IMR-90 (cell line): ENCODE measurements around the gene TRIM10. TPM values are rescaled to one million over a fixed set of nuclear protein-coding genes. Genes with fewer than 3 reads are reported as not detected.
A peak's percentile ranks its signal among the peaks of the same experiment; 100 is the strongest.

Experiments used
- ATAC-seq: fragments of 200-7000 bp; cut with Tn5 transposase; 2 replicates; pipeline ENCODE4 v1.9.1; 2020; ENCODE audit warnings: low read depth, mild to moderate bottlenecking, moderate library complexity
- BruUV-seq: library from RNA; stranded (reverse); fragments of 400-500 nt; replicated peaks from 2 replicates; lab custom pipeline; 2021; lab: Mats Ljungman, UMichigan
- CTCF ChIA-PET: fragments of 300-600 bp; formaldehyde crosslinking; extraction: SDS; loops from one replicate; lab custom pipeline; 2021; ENCODE audit warnings: antibody characterized with exemption; lab: Yijun Ruan, JAX
- POLR2A ChIA-PET: fragments of 300-600 bp; sonication (Branson Sonifier 250); formaldehyde crosslinking; loops from one replicate; lab custom pipeline; 2022; ENCODE audit warnings: antibody characterized with exemption; ENCODE audit not compliant: unreplicated experiment; lab: Charles Lee
- DNase-seq: peaks from one replicate; pipeline ENCODE4 v3.0.0; 2013
- H2AFZ ChIP-seq: replicated peaks from 2 replicates; pipeline ENCODE3; 2013; ENCODE audit warnings: low read length, mild to moderate bottlenecking; ENCODE audit not compliant: poor library complexity
- H2AK5ac ChIP-seq: 2 replicates; pipeline ENCODE4 v1.6.1; 2013; ENCODE audit warnings: low read depth, low read length, inconsistent platforms
- H2AK9ac ChIP-seq: replicated peaks from 2 replicates; pipeline ENCODE3; 2013; ENCODE audit warnings: mild to moderate bottlenecking, low read depth, low read length, moderate library complexity; ENCODE audit not compliant: poor library complexity
- H2BK120ac ChIP-seq: 2 replicates; pipeline ENCODE4 v1.6.1; 2013; ENCODE audit warnings: low read depth, low read length, inconsistent platforms
- H2BK15ac ChIP-seq: 3 replicates; pipeline ENCODE4 v1.6.1; 2013; ENCODE audit warnings: low read depth, low read length, inconsistent platforms
- H2BK20ac ChIP-seq: 2 replicates; pipeline ENCODE4 v1.6.1; 2013; ENCODE audit warnings: low read depth, mild to moderate bottlenecking, inconsistent platforms, low read length, moderate library complexity
- H2BK5ac ChIP-seq: 2 replicates; pipeline ENCODE4 v1.6.1; 2013; ENCODE audit warnings: mild to moderate bottlenecking, low read depth, low read length, inconsistent platforms; ENCODE audit not compliant: poor library complexity, severe bottlenecking
- H3K14ac ChIP-seq: replicated peaks from 2 replicates; pipeline ENCODE4 v1.6.1; 2013; ENCODE audit warnings: low read depth, low read length, inconsistent platforms
- H3K18ac ChIP-seq: 2 replicates; pipeline ENCODE4 v1.6.1; 2013; ENCODE audit warnings: low read depth, low read length, control low read depth
- H3K23ac ChIP-seq: 2 replicates; pipeline ENCODE4 v1.6.1; 2013; ENCODE audit warnings: low read depth, low read length, inconsistent platforms
- H3K27ac ChIP-seq: 2 replicates; pipeline ENCODE4 v1.5.1; 2013; ENCODE audit warnings: mild to moderate bottlenecking, control low read depth, low read length; ENCODE audit not compliant: insufficient read depth
- H3K27me3 ChIP-seq: 2 replicates; pipeline ENCODE4 v1.6.1; 2013; ENCODE audit warnings: low read length; ENCODE audit not compliant: control insufficient read depth, insufficient read depth
- H3K36me3 ChIP-seq: 2 replicates; pipeline ENCODE4 v1.6.1; 2013; ENCODE audit warnings: low read length, mixed read lengths; ENCODE audit not compliant: control insufficient read depth, insufficient read depth
- H3K4ac ChIP-seq: 2 replicates; pipeline ENCODE4 v1.6.1; 2013; ENCODE audit warnings: low read depth, low read length, inconsistent platforms
- H3K4me1 ChIP-seq: 2 replicates; pipeline ENCODE4 v1.6.1; 2013; ENCODE audit warnings: low read length, mixed read lengths; ENCODE audit not compliant: control insufficient read depth, insufficient read depth
- H3K4me2 ChIP-seq: 2 replicates; pipeline ENCODE4 v1.6.1; 2013; ENCODE audit warnings: low read depth, mild to moderate bottlenecking, control low read depth, low read length, moderate library complexity
- H3K4me3 ChIP-seq: 2 replicates; pipeline ENCODE4 v1.5.1; 2013; ENCODE audit warnings: low read depth, mild to moderate bottlenecking, control low read depth, low read length, moderate library complexity; ENCODE audit not compliant: insufficient read depth
- H3K56ac ChIP-seq: 2 replicates; pipeline ENCODE4 v1.6.1; 2013; ENCODE audit warnings: low read length, inconsistent platforms; ENCODE audit not compliant: insufficient read depth; ENCODE audit errors: extremely low read depth
- H3K79me1 ChIP-seq, 2 experiments: 2 replicates each; pipeline ENCODE4 v1.6.1; 2013; ENCODE audit warnings: low read length in 2 of 2, inconsistent platforms in 1 of 2, low read depth in 1 of 2
- H3K9ac ChIP-seq: 2 replicates; pipeline ENCODE4 v1.6.1; 2013; ENCODE audit warnings: low read depth, low read length, control low read depth
- H3K9me1 ChIP-seq: 2 replicates; pipeline ENCODE4 v1.6.1; 2013; ENCODE audit warnings: low read length, inconsistent platforms; ENCODE audit not compliant: insufficient read depth
- H3K9me3 ChIP-seq: 2 replicates; pipeline ENCODE4 v1.6.1; 2013; ENCODE audit warnings: low read length; ENCODE audit not compliant: control insufficient read depth, insufficient read depth
- H4K20me1 ChIP-seq: 2 replicates; pipeline ENCODE4 v1.6.1; 2013; ENCODE audit warnings: low read length, inconsistent platforms; ENCODE audit not compliant: insufficient read depth
- H4K5ac ChIP-seq: 2 replicates; pipeline ENCODE4 v1.6.1; 2013; ENCODE audit warnings: mild to moderate bottlenecking, low read depth, low read length, control low read depth
- H4K8ac ChIP-seq, 2 experiments: 2 replicates each; pipeline ENCODE4 v1.6.1; 2013; ENCODE audit warnings: low read depth in 2 of 2, low read length in 2 of 2, control low read depth in 1 of 2, inconsistent platforms in 1 of 2
- H4K91ac ChIP-seq: 2 replicates; pipeline ENCODE4 v1.6.1; 2013; ENCODE audit warnings: low read depth, low read length, inconsistent platforms; ENCODE audit not compliant: insufficient read depth
- BHLHE40 ChIP-seq: fragments of 150-350 bp; IDR thresholded peaks from 2 replicates; pipeline ENCODE4 v1.6.1; 2016; ENCODE audit warnings: mild to moderate bottlenecking, low read depth, low read length
- CEBPB ChIP-seq: IDR thresholded peaks from 2 replicates; pipeline ENCODE4 v1.6.1; 2012; ENCODE audit warnings: low read depth, low read length, improper control_type of control experiment
- CHD1 ChIP-seq: IDR thresholded peaks from 2 replicates; pipeline ENCODE4 v1.6.1; 2012; ENCODE audit warnings: low read depth, low read length, improper control_type of control experiment
- CTCF ChIP-seq: conservative IDR thresholded peaks from 2 replicates; pipeline ENCODE4 v1.5.1; 2012; ENCODE audit warnings: mild to moderate bottlenecking, low read depth, low read length, improper control_type of control experiment
- FOS ChIP-seq: fragments of 150-350 bp; IDR thresholded peaks from 2 replicates; pipeline ENCODE4 v1.6.1; 2016; ENCODE audit warnings: low read depth, low read length
- MAFK ChIP-seq: IDR thresholded peaks from 2 replicates; pipeline ENCODE4 v1.6.1; 2012; ENCODE audit warnings: low read depth, low read length, improper control_type of control experiment
- MXI1 ChIP-seq: IDR thresholded peaks from 2 replicates; pipeline ENCODE4 v1.6.1; 2012; ENCODE audit warnings: low read depth, mild to moderate bottlenecking, low read length, moderate library complexity, borderline replicate concordance
- NFE2L2 ChIP-seq: fragments of 150-350 bp; IDR thresholded peaks from 2 replicates; pipeline ENCODE4 v1.6.1; 2016; ENCODE audit warnings: low read depth, mild to moderate bottlenecking, low read length
- POLR2A ChIP-seq: IDR thresholded peaks from 2 replicates; pipeline ENCODE4 v1.6.1; 2012; ENCODE audit warnings: mild to moderate bottlenecking, low read depth, low read length
- RCOR1 ChIP-seq: IDR thresholded peaks from 2 replicates; pipeline ENCODE4 v1.6.1; 2012; ENCODE audit warnings: mild to moderate bottlenecking, low read length, improper control_type of control experiment; ENCODE audit not compliant: insufficient replicate concordance
- RFX5 ChIP-seq: IDR thresholded peaks from 2 replicates; pipeline ENCODE4 v1.8.0; 2012; ENCODE audit warnings: low read depth, mild to moderate bottlenecking, low read length, moderate library complexity
- SMC3 ChIP-seq: fragments of 150-350 bp; IDR thresholded peaks from 2 replicates; pipeline ENCODE4 v1.6.1; 2016; ENCODE audit warnings: low read depth, mild to moderate bottlenecking, antibody characterized with exemption, low read length, moderate library complexity
- WGBS, 2 experiments: methylation state at CpG; one replicate each; pipeline versions ENCODE4 v1.1.5 to v1.1.7; 2013; ENCODE audit warnings: missing lambda C conversion rate in 2 of 2; ENCODE audit not compliant: insufficient read length in 1 of 2; ENCODE audit errors: extremely low coverage in 2 of 2; 5-methylcytosine and 5-hydroxymethylcytosine counted together
- dilution Hi-C: fragments of 300-500 bp; cut with HindIII; formaldehyde crosslinking; loops from one replicate; pipeline ENCODE4 v1.14.3; 2018; ENCODE audit warnings: low sequenced_read_pairs; ENCODE audit not compliant: unreplicated experiment
- in situ Hi-C: fragments of 300-500 bp; cut with MboI; formaldehyde crosslinking; loops from 3 replicates; pipeline ENCODE4 v1.14.3; 2019; ENCODE audit warnings: low sequenced_read_pairs, inconsistent platforms, mixed read lengths
- intact Hi-C: fragments of 100-400 bp; cut with micrococcal nuclease; formaldehyde crosslinking; loops from 2 replicates; pipeline ENCODE4 v1.10.0; 2022
- polyA plus RNA-seq, 3 experiments: library from polyadenylated mRNA; depleted of rRNA; stranded (reverse); fragments of >200 nt; gene quantifications; 2 replicates each; pipeline ENCODE4 v1.2.3, GENCODE V29; 2012; ENCODE audit warnings: low replicate concordance in 1 of 3
- total RNA-seq: library from RNA; depleted of rRNA; stranded (reverse); fragments of >200 nt; gene quantifications from 2 replicates; pipeline ENCODE4 v1.2.3, GENCODE V29; 2012
- TF ChIP-seq, protein P1 (sequence below): fragments of 150-350 bp; IDR thresholded peaks from 2 replicates; pipeline ENCODE4 v1.6.1; 2016; ENCODE audit warnings: low read depth, mild to moderate bottlenecking, low read length, moderate library complexity, borderline replicate concordance

The TRIM10 gene
- total and polyA plus RNA-seq, 2 of the 4 experiments (the other 2 are of a cell fraction): not detected

DNA sequence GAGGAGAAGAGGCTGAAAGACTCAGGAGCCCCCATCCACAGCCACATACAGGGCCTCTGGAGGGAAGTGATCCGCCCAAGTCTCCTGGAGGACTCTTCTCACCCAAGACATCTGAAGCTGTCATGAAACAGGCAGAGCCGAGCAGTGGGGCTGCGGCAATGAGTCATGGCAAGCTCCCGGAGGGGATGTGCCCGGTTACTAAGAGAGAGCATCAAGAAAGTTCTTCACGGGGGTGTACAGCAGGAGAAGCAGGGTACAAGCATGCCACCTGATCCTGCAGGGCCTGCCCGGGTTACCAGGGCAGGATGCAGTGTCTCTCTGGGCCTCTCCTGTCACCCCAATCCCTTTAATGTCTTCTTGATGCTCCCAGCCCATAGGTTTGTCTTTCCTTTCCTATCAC, 31.1 kb upstream of the TRIM10 start:
- no peaks in the 10 kb centered on the region for H4K20me1 ChIP-seq
- no peak overlapping the region for H3K4me2 ChIP-seq
- no TSS peak for BruUV-seq
- H3K9ac ChIP-seq: no peak overlapping the region
- no peak overlapping the region for H3K56ac ChIP-seq
- no peak overlapping the region for H2AFZ ChIP-seq
- ATAC-seq (peak; percentile 15; the same call in 1 of the 2 replicates), DNase-seq (no peak)
- in situ Hi-C loops: no loop called here
- H3K4ac ChIP-seq: no peak overlapping the region
- H2AK5ac ChIP-seq: no peak overlapping the region
- H2BK20ac ChIP-seq: no peak overlapping the region
- peaks cover 2% of the 10 kb centered on the region; the same call in 1 of the 2 replicates for H3K4me1 ChIP-seq
- CTCF ChIA-PET: no interaction called here
- no peak overlapping the region for H3K4me3 ChIP-seq
- H3K9me1 ChIP-seq: peaks cover 6% of the 10 kb centered on the region; the same call in 1 of the 2 replicates
- dilution Hi-C loops: no loop called here
- H3K23ac ChIP-seq: no peak overlapping the region
- H3K9me3 ChIP-seq: no peaks in the 10 kb centered on the region
- no peak overlapping the region for H3K27ac ChIP-seq
- H4K91ac ChIP-seq: no peak overlapping the region
- WGBS, 2 experiments: 83% methylated on average over 6 of the region's 7 CpGs; no CpG with 5 or more reads in 1 of the 2 experiments
- intact Hi-C loops: no loop called here
- H3K14ac ChIP-seq: no peak overlapping the region
- no peak overlapping the region for H2BK15ac ChIP-seq
- H4K5ac ChIP-seq: no peak overlapping the region
- no peak overlapping the region for H2AK9ac ChIP-seq
- H3K79me1 ChIP-seq: no peaks in the 10 kb centered on the region; a peak in 2 of 4 replicates
- H4K8ac ChIP-seq: no peak overlapping the region
- POLR2A ChIA-PET: no interaction called here
- H3K27me3 ChIP-seq: no peaks in the 10 kb centered on the region
- TF ChIP-seq FOS: no peak
- no peak for TF ChIP-seq CEBPB
- no peak for TF ChIP-seq MAFK
- no peak for TF ChIP-seq CTCF
- TF ChIP-seq SMC3: no peak
- TF ChIP-seq CHD1: no peak
- no peak for TF ChIP-seq RFX5
- TF ChIP-seq, protein P1, sequence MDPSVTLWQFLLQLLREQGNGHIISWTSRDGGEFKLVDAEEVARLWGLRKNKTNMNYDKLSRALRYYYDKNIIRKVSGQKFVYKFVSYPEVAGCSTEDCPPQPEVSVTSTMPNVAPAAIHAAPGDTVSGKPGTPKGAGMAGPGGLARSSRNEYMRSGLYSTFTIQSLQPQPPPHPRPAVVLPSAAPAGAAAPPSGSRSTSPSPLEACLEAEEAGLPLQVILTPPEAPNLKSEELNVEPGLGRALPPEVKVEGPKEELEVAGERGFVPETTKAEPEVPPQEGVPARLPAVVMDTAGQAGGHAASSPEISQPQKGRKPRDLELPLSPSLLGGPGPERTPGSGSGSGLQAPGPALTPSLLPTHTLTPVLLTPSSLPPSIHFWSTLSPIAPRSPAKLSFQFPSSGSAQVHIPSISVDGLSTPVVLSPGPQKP: no peak
- TF ChIP-seq RCOR1: no peak
- TF ChIP-seq POLR2A: no peak
- TF ChIP-seq BHLHE40: no peak
- TF ChIP-seq NFE2L2: no peak
- TF ChIP-seq MXI1: no peak
- no peak overlapping the region for H3K18ac ChIP-seq
- peaks cover 40% of the 10 kb centered on the region for H3K36me3 ChIP-seq
- H2BK5ac ChIP-seq: no peak overlapping the region
- H2BK120ac ChIP-seq: no peak overlapping the region
